ENCODE results near the gene ST8SIA4. TPM values are rescaled to one million over a fixed set of nuclear protein-coding genes. Genes with fewer than 3 reads are reported as not detected.

ST8SIA4 gene
- total RNA-seq, 1 experiment from 2014 or later: not detected

DNA sequence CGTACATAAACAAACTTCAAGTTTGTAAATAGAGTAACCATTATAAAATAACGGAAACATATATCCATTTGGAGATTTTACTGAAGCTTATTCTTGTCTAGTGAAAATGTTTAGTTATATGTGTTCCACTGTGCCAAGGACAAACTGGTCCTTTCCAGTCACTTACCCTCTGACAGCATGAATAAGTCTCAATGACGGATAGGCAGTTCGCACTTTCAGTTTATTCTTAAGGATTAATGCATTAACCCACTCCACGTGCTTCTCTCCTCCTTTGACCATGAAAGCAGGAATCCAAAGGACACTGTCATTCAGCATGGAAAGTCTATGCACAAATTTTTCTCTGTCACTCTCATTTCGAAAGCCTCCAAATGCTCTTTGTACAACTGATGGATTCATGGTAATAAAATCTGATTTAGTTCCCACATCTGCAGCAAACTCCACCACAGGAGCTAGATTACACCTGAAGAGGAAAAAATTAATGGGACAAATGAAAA lies 47.1 kb downstream of the ST8SIA4 start:
- WGBS (ENCODE audit: extremely low coverage, insufficient read length, low lambda C conversion rate): no CpG with 5 or more reads among the region's 6 CpGs
- no peak overlapping the region for H3K4me3 Mint-ChIP-seq

More for the DNA sequence above, 47.1 kb downstream of the ST8SIA4 start:
- Histone ChIP-seq H4K5ac (ENCODE audit: insufficient read length, low read depth, low read length) (no peak overlapping the region), H4K8ac (replicated peaks; ENCODE audit: insufficient read length, low read depth, low read length) (no peak overlapping the region), H3K18ac (ENCODE audit: insufficient read length, low read depth, low read length) (no peak overlapping the region), H3K56ac (ENCODE audit: insufficient read length, low read depth, low read length) (no peak overlapping the region), H2BK15ac (ENCODE audit: low read depth, low read length) (no peak overlapping the region), H3K27ac (ENCODE audit: insufficient read length, low read depth, low read length) (no peak overlapping the region), H2BK120ac (ENCODE audit: low read depth, low read length, poor library complexity, severe bottlenecking) (no peak overlapping the region), H3K9me3 (ENCODE audit: control insufficient read depth, low read depth, low read length) (no peaks in the 10 kb centered on the region), H4K91ac (ENCODE audit: insufficient read length, low read depth, low read length) (no peak overlapping the region), H3K14ac (ENCODE audit: insufficient read depth, low read length) (no peak overlapping the region), H2AFZ (ENCODE audit: low read length) (no peak overlapping the region), H2BK20ac (ENCODE audit: low read depth, low read length, poor library complexity, severe bottlenecking) (no peak overlapping the region), H3K4me1 (ENCODE audit: insufficient read depth, low read length) (no peaks in the 10 kb centered on the region), H3K27me3 (ENCODE audit: insufficient read depth, low read length) (no peaks in the 10 kb centered on the region), H2AK5ac (ENCODE audit: insufficient read length, low read length) (no peak overlapping the region), H2BK12ac (ENCODE audit: insufficient read length, low read depth, low read length) (no peak overlapping the region), H4K20me1 (ENCODE audit: control insufficient read depth, insufficient read depth, insufficient read length) (no peaks in the 10 kb centered on the region), H3K79me2 (ENCODE audit: insufficient read depth, low read length) (no peaks in the 10 kb centered on the region), H3T11ph (ENCODE audit: low read length) (no peak overlapping the region), H3K4ac (ENCODE audit: low read depth, low read length) (no peak overlapping the region), H3K9ac (ENCODE audit: extremely low read depth, insufficient read length, low read length) (no peak overlapping the region), H2BK5ac (ENCODE audit: insufficient read length, low read length) (no peak overlapping the region), H3K23me2 (ENCODE audit: insufficient read length, low read depth, low read length, poor library complexity, severe bottlenecking) (no peaks in the 10 kb centered on the region), H3K79me1 (ENCODE audit: insufficient read depth, low read depth, low read length, poor library complexity, severe bottlenecking) (no peaks in the 10 kb centered on the region), H3K23ac (ENCODE audit: insufficient read length, low read depth, low read length) (no peak overlapping the region), H3K4me2 (ENCODE audit: insufficient read depth, insufficient read length, low read length) (no peak overlapping the region)
- TF ChIP-seq, protein P1, sequence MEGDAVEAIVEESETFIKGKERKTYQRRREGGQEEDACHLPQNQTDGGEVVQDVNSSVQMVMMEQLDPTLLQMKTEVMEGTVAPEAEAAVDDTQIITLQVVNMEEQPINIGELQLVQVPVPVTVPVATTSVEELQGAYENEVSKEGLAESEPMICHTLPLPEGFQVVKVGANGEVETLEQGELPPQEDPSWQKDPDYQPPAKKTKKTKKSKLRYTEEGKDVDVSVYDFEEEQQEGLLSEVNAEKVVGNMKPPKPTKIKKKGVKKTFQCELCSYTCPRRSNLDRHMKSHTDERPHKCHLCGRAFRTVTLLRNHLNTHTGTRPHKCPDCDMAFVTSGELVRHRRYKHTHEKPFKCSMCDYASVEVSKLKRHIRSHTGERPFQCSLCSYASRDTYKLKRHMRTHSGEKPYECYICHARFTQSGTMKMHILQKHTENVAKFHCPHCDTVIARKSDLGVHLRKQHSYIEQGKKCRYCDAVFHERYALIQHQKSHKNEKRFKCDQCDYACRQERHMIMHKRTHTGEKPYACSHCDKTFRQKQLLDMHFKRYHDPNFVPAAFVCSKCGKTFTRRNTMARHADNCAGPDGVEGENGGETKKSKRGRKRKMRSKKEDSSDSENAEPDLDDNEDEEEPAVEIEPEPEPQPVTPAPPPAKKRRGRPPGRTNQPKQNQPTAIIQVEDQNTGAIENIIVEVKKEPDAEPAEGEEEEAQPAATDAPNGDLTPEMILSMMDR (conservative IDR thresholded peaks at IDR 0.05): no peak
- Mint-ChIP-seq H3K4me1 (no peaks in the 10 kb centered on the region), H3K27ac (no peak overlapping the region), H3K36me3 (ENCODE audit: insufficient read depth in 1 of 3, low read depth in 3 of 3) (no peaks in the 10 kb centered on the region), H3K27me3 (ENCODE audit: low read depth) (no peaks in the 10 kb centered on the region), H3K9me3 (no peaks in the 10 kb centered on the region)
- DNase-seq: no peak
